Type B pancreatic cell (in vitro differentiated cells): ENCODE data around the gene FBXO34. TPM values are rescaled to one million over a fixed set of nuclear protein-coding genes. Genes with fewer than 3 reads are reported as not detected.

Experiments used
- DNase-seq: peaks from one replicate; pipeline ENCODE4 v3.0.0; 2021; ENCODE audit warnings: mixed read lengths; ENCODE audit not compliant: unreplicated experiment; ENCODE audit errors: extremely low spot score
- H3K27ac Mint-ChIP-seq: 2 replicates; pipeline ENCODE4 v1.8.0; 2021; ENCODE audit warnings: mild to moderate bottlenecking, mixed read lengths
- H3K27me3 Mint-ChIP-seq: 2 replicates; pipeline ENCODE4 v1.8.0; 2021; ENCODE audit warnings: mixed read lengths
- H3K36me3 Mint-ChIP-seq: 2 replicates; pipeline ENCODE4 v1.8.0; 2021; ENCODE audit warnings: mixed read lengths
- H3K4me1 Mint-ChIP-seq: one replicate; pipeline ENCODE4 v1.8.0; 2021; ENCODE audit warnings: mixed read lengths; ENCODE audit not compliant: unreplicated experiment
- H3K4me3 Mint-ChIP-seq: 2 replicates; pipeline ENCODE4 v1.8.0; 2021; ENCODE audit warnings: mild to moderate bottlenecking, mixed read lengths
- H3K9me3 Mint-ChIP-seq: 2 replicates; pipeline ENCODE4 v1.8.0; 2021; ENCODE audit warnings: mixed read lengths
- total RNA-seq: library from RNA; stranded (reverse); gene quantifications from 2 replicates; pipeline ENCODE4 v1.2.1, GENCODE V29; 2021; ENCODE audit warnings: low replicate concordance
- TF ChIP-seq, protein P1 (sequence below): fragments of 200-600 bp; sonication (generic); conservative IDR thresholded peaks from 2 replicates; pipeline ENCODE4 v1.5.0; 2021; ENCODE audit warnings: antibody characterized with exemption, mild to moderate bottlenecking

The FBXO34 gene
- total RNA-seq, 1 donor from 2014 or later, result 25.2 TPM

GRCh38 chr14:55238019-55238680 lies 33.1 kb upstream of the FBXO34 start:
- peaks cover 66% of the 10 kb centered on the region for H3K27me3 Mint-ChIP-seq
- TF ChIP-seq, protein P1, sequence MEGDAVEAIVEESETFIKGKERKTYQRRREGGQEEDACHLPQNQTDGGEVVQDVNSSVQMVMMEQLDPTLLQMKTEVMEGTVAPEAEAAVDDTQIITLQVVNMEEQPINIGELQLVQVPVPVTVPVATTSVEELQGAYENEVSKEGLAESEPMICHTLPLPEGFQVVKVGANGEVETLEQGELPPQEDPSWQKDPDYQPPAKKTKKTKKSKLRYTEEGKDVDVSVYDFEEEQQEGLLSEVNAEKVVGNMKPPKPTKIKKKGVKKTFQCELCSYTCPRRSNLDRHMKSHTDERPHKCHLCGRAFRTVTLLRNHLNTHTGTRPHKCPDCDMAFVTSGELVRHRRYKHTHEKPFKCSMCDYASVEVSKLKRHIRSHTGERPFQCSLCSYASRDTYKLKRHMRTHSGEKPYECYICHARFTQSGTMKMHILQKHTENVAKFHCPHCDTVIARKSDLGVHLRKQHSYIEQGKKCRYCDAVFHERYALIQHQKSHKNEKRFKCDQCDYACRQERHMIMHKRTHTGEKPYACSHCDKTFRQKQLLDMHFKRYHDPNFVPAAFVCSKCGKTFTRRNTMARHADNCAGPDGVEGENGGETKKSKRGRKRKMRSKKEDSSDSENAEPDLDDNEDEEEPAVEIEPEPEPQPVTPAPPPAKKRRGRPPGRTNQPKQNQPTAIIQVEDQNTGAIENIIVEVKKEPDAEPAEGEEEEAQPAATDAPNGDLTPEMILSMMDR, result no peak

GRCh38 chr14:55239320-55239719 lies 31.9 kb upstream of the FBXO34 start:
- H3K27ac Mint-ChIP-seq, result no peak overlapping the region
- peaks cover 63% of the 10 kb centered on the region for H3K27me3 Mint-ChIP-seq
- no peak overlapping the region for H3K4me3 Mint-ChIP-seq
- no peaks in the 10 kb centered on the region for H3K9me3 Mint-ChIP-seq
- TF ChIP-seq, protein P1, result no peak
- DNase-seq, result no peak
- no peaks in the 10 kb centered on the region for H3K4me1 Mint-ChIP-seq
- no peaks in the 10 kb centered on the region for H3K36me3 Mint-ChIP-seq

More at GRCh38 chr14:55238019-55238680, 33.1 kb upstream of the FBXO34 start:
- H3K36me3 Mint-ChIP-seq, result no peaks in the 10 kb centered on the region
- no peak overlapping the region for H3K27ac Mint-ChIP-seq
- no peaks in the 10 kb centered on the region for H3K9me3 Mint-ChIP-seq
- H3K4me3 Mint-ChIP-seq, result no peak overlapping the region
- H3K4me1 Mint-ChIP-seq, result no peaks in the 10 kb centered on the region
- no peak for DNase-seq

- Mint-ChIP-seq H3K27me3 (peaks cover 55% of the 10 kb centered on the region), H3K9me3 (no peaks in the 10 kb centered on the region), H3K4me3 (no peak overlapping the region), H3K36me3 (no peaks in the 10 kb centered on the region), H3K4me1 (no peaks in the 10 kb centered on the region), H3K27ac (no peak overlapping the region)
- no peak for DNase-seq
- TF ChIP-seq, protein P1, result no peak
These were observed 30.6 kb upstream of the FBXO34 start for GRCh38 chr14:55240526-55241178.

- H3K36me3 Mint-ChIP-seq, result no peaks in the 10 kb centered on the region
These were observed 29.5 kb upstream of the FBXO34 start for GRCh38 chr14:55241673-55242072.

GRCh38 chr14:55243386-55243785 lies 27.8 kb upstream of the FBXO34 start:
- TF ChIP-seq, protein P1, result no peak

More at GRCh38 chr14:55241673-55242072, 29.5 kb upstream of the FBXO34 start:
- no peaks in the 10 kb centered on the region for H3K9me3 Mint-ChIP-seq
- H3K27me3 Mint-ChIP-seq, result peaks cover 51% of the 10 kb centered on the region
- H3K4me3 Mint-ChIP-seq, result no peak overlapping the region
- H3K27ac Mint-ChIP-seq, result no peak overlapping the region
- TF ChIP-seq, protein P1, result no peak
- DNase-seq, result no peak
- H3K4me1 Mint-ChIP-seq, result no peaks in the 10 kb centered on the region

More at GRCh38 chr14:55243386-55243785, 27.8 kb upstream of the FBXO34 start:
- H3K36me3 Mint-ChIP-seq, result no peaks in the 10 kb centered on the region
- H3K9me3 Mint-ChIP-seq, result no peaks in the 10 kb centered on the region
- peaks cover 50% of the 10 kb centered on the region for H3K27me3 Mint-ChIP-seq
- H3K4me3 Mint-ChIP-seq, result no peak overlapping the region
- no peaks in the 10 kb centered on the region for H3K4me1 Mint-ChIP-seq
- H3K27ac Mint-ChIP-seq, result no peak overlapping the region
- no peak for DNase-seq
